GM13976 (cell line): Measurements from ENCODE around the gene SMIM13.

ENCODE experiments used
- DNase-seq: peaks from one replicate; pipeline ENCODE4 v3.0.0; 2012; ENCODE audit warnings: low spot score
- CTCF ChIP-seq: IDR thresholded peaks from 2 replicates; pipeline ENCODE4 v1.5.1; 2012; ENCODE audit warnings: borderline replicate concordance, mild to moderate bottlenecking; ENCODE audit not compliant: insufficient read depth; ENCODE audit errors: extremely low read depth, missing control alignments, control extremely low read depth
- in situ Hi-C: fragments of 300-500 bp; cut with MboI; formaldehyde crosslinking; loops from one replicate; pipeline ENCODE4 v1.12.0; 2022; ENCODE audit warnings: low sequenced_read_pairs, mixed read lengths, inconsistent platforms; ENCODE audit not compliant: unreplicated experiment

SMIM13 gene

GRCh38 chr6:11139051-11139960 is 45.7 kb downstream of the SMIM13 start:
- in situ Hi-C loops = no loop called here
- DNase-seq = no peak
- TF ChIP-seq CTCF = no peak

- in situ Hi-C loops = loop anchor here (5.0 to 10.0 kb wide), 2 partner anchors 357 to 435 kb away; no protein-coding TSS in a partner anchor
- TF ChIP-seq CTCF = no peak
- DNase-seq = no peak
Measured at GRCh38 chr6:11140056-11140455, 46.4 kb downstream of the SMIM13 start.

- in situ Hi-C loops = loop anchor here (5.0 to 10.0 kb wide), 2 partner anchors 356 to 434 kb away; no protein-coding TSS in a partner anchor
- TF ChIP-seq CTCF = no peak
- DNase-seq = no peak
Measured at GRCh38 chr6:11141295-11141694, 47.7 kb downstream of the SMIM13 start.

- DNase-seq = no peak
- in situ Hi-C loops = loop anchor here (5.0 to 10.0 kb wide), 2 partner anchors 355 to 432 kb away; no protein-coding TSS in a partner anchor
- TF ChIP-seq CTCF = no peak
Measured at GRCh38 chr6:11142296-11143027, 48.8 kb downstream of the SMIM13 start.

- in situ Hi-C loops = loop anchor here (5.0 to 10.0 kb wide), 2 partner anchors 354 to 431 kb away; no protein-coding TSS in a partner anchor
- no peak for TF ChIP-seq CTCF
- no peak for DNase-seq
Measured at GRCh38 chr6:11143394-11144371, 50.0 kb downstream of the SMIM13 start.
